ENCODE measurements around the gene CHST9. TPM values are rescaled to one million over a fixed set of nuclear protein-coding genes. Genes with fewer than 3 reads are reported as not detected.

CHST9 gene
- total and polyA plus RNA-seq, 12 donors, result 0.22 to 11.8 (median 4.0) TPM

DNA sequence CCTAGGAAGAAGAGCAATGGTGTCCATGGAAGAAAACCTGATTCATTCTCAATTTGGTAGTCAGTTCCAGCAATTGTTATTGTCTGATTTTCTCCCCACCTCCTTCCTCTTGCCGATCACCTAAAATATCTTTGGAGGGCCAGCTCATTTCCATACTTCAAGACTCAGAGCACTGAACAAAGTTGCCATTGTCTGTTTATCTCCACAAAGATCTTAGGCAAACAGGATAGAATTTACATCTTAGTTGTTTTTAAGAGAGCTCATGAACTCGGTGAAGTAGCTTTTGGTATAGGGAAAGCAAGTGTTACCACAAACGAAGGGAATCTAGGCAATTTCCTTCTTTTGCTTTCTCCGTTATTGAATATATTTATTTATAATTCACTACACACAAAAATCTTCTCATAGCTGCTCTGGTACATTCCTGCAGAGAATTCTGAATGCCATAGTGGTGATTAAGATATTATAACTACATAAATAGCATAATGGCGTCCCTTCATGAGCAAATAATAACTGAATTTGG lies 41.5 kb upstream of the CHST9 start:
- Histone ChIP-seq H3K36me3 (no peaks in the 10 kb centered on the region), H3K4me1 (no peaks in the 10 kb centered on the region), H3K27ac (no peak overlapping the region), H3K4me3 (no peak overlapping the region), H3K9me3 (no peaks in the 10 kb centered on the region), H3K27me3 (no peaks in the 10 kb centered on the region)
- intact Hi-C loops (cut with DNase I), result no loop called here
- no peak for DNase-seq
- TF ChIP-seq, protein P1, sequence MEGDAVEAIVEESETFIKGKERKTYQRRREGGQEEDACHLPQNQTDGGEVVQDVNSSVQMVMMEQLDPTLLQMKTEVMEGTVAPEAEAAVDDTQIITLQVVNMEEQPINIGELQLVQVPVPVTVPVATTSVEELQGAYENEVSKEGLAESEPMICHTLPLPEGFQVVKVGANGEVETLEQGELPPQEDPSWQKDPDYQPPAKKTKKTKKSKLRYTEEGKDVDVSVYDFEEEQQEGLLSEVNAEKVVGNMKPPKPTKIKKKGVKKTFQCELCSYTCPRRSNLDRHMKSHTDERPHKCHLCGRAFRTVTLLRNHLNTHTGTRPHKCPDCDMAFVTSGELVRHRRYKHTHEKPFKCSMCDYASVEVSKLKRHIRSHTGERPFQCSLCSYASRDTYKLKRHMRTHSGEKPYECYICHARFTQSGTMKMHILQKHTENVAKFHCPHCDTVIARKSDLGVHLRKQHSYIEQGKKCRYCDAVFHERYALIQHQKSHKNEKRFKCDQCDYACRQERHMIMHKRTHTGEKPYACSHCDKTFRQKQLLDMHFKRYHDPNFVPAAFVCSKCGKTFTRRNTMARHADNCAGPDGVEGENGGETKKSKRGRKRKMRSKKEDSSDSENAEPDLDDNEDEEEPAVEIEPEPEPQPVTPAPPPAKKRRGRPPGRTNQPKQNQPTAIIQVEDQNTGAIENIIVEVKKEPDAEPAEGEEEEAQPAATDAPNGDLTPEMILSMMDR (IDR thresholded peaks at IDR 0.05), result no peak
- ATAC-seq, result no peak
- 71 to 77% methylated on average over 5 of the region's 5 CpGs for WGBS, 2 donors

DNA sequence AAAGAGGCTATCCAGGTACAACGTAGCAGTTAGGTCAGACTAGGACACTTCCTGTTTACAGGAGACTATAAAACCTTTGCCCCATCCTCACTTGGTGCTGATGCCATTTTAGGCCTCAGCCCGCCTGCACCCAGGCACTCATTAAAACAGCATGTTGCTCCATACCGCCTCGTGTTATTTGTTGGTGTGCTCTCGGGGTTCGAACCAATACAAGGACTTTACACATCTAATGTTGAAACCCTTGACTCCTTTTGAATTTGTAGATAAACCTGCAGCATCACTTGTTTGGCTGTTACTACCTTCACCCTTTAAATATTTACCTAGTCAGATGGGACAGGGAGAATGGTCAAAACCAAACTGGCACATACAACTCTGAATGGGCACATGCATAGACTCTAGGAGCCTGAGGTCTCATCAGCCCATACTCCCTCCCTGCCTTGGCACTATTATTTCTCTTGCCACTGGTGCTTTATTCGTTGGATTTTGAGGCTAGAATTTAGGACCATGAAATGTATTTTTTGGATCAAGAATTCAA lies 40.9 kb upstream of the CHST9 start:
- DNase-seq, result no peak
- H3K4me3 ChIP-seq, result no peak overlapping the region
- 89 to 90% methylated on average over 7 of the region's 7 CpGs for WGBS, 2 donors

DNA sequence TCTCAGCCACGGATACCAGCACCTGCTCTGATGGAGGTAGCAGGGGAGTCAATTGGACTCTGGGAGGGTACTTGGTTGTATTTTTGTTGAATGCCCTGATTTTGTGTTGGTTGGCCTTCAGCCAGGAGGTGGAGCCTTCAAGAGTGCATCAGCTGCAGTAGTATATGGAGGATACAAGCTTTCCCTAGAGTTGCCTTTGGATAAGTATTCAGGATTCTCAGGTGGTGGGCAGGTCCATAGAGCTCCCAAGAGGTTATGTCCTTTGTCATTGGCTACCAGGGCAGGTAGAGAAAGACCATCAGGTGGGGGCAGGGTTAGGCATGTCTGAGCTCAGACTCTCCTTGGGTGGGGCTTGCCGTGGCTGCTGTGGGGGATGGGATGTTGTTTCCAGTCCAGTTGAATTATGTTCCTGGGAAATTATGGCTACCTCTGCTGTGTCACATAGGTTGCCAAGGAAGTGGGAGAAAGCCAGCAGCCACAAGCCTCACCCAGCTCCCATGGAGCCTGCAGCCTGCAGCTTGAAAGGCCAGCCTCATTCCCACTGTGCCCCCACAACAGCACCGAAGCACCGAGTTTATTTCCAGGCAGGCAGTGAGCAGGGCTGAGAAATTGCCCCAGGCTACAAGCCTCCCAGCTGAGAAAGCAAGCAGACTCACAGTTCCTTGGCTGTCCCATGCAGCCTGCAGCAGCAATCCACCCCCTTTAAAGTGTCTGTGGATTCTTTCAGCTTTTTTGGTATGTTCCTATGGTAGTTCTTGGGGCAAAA lies 38.6 kb upstream of the CHST9 start:
- WGBS, 2 donors, result 45% methylated on average over 4 of the region's 4 CpGs
- intact Hi-C loops (cut with DNase I), result no loop called here
- no peaks in the 10 kb centered on the region for H3K4me1 ChIP-seq
- H3K36me3 ChIP-seq, result no peaks in the 10 kb centered on the region
- H3K27ac ChIP-seq, result no peak overlapping the region
- H3K27me3 ChIP-seq, result no peaks in the 10 kb centered on the region
- ATAC-seq, result no peak
- TF ChIP-seq, protein P1 (IDR thresholded peaks at IDR 0.05), result no peak
- H3K4me3 ChIP-seq, result no peak overlapping the region
- peaks cover 0 to 3% (median 0%) of the 10 kb centered on the region in 11 donors for H3K9me3 ChIP-seq
- no peak for DNase-seq

More for the DNA sequence above, 40.9 kb upstream of the CHST9 start:
- Histone ChIP-seq H3K9me3 (peaks cover 0 to 2% (median 0%) of the 10 kb centered on the region in 11 donors), H3K4me1 (no peaks in the 10 kb centered on the region), H3K27ac (no peak overlapping the region), H3K27me3 (no peaks in the 10 kb centered on the region), H3K36me3 (no peaks in the 10 kb centered on the region)
- TF ChIP-seq, protein P1 (IDR thresholded peaks at IDR 0.05), result no peak
- intact Hi-C loops (cut with DNase I), result no loop called here
- no peak for ATAC-seq

DNA sequence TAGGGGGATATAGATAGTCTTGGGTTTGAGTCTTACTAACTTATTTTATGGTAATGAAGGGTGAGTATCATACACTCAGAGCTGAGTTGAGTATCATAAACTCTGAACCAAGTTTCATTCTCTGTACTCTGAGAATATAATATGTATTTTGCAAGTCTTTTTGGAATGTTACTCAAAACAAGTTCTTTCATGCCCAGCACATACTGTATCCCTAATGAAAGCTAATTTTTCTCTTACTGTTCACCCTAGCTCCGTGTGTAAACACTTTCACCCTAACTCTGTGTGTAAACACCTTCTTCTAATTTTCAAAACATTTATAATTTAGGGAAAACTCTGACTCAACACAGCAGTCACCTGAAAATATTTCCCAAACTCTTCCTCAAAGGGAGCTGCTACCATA lies 29.7 kb upstream of the CHST9 start:
- Histone ChIP-seq H3K27ac (no peak overlapping the region), H3K4me3 (no peak overlapping the region), H3K36me3 (no peaks in the 10 kb centered on the region), H3K27me3 (peaks cover 0 to 4% (median 0%) of the 10 kb centered on the region in 7 donors), H3K9me3 (no peaks in the 10 kb centered on the region), H3K4me1 (no peaks in the 10 kb centered on the region)
- WGBS, 2 donors, result 57 to 76% methylated on average over 1 of the region's 1 CpG
- no peak for ATAC-seq
- TF ChIP-seq, protein P1 (IDR thresholded peaks at IDR 0.05), result no peak
- DNase-seq, result no peak
- intact Hi-C loops (cut with DNase I), result loop anchor here in 1 of 10 donors (10.0 kb wide), 1 partner anchor 60 kb away; no protein-coding TSS in a partner anchor
